ENCODE results near the gene TUBB8B. TPM values are rescaled to one million over a fixed set of nuclear protein-coding genes. Genes with fewer than 3 reads are reported as not detected.
"Not testable (repeated sequence)": the region's sequence is repeated elsewhere in the genome, so short reads cannot be mapped to it uniquely, and the experiment has no call there.

TUBB8B gene
- total RNA-seq, result not detected

DNA sequence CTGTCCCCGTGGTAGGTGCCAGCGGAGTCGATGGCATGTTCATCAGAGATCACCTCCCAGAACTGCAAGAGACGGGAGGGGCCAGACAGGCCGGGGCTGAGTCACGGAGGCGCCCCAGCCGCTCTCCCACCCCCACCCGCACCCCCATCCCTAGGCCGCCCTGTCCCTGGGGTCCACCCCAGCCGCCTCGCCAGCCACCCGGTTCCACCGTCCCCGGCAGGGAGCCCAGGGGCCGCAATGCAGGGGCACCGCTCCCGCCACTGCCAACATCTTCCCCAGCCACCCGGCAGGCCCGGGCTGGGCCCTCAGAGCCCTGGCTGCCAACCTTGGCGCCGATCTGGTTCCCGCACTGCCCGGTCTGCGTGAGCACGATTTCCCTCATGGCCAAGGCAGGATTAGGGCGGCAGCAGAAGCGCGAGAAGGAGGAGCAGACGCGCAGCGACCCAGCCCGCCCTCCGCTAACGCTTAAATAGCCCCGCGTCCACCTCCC, at the start of gene TUBB8B:
TUBB8B (minus strand) TSS at position 440 of the 490 bp plus-strand sequence; CDS start at position 382, 58 bp downstream.
- not testable (repeated sequence) for H3K9me3 Mint-ChIP-seq; H3K27me3 Mint-ChIP-seq (ENCODE audit: low read depth)

DNA sequence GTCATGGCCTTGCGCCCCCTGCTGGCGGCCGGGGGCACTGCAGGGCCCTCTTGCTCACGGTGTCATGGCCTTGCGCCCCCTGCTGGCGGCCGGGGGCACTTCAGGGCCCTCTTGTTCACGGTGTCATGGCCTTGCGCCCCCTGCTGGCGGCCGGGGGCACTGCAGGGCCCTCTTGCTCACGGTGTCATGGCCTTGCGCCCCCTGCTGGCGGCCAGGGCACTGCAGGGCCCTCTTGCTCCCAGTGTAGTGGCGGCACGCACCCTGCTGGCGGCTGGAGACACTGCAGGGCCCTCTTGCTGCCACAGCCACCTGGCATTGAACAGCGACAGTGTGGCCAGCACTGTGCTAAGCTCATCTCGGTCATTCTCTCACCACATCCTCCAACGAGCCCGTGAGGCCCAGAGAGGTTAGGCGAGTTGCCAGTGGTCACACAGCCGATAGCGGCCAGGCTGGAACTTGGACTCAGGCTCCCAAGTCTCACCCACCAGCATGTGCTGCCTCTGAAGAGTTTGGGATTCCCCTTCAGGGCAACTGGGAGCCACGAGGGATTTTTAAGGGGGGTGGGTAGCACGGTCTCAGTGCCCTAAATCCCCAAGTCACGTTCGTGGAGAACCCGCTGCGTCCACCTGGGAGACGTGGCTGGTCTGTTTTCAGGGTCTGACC, 48.0 kb upstream of the TUBB8B start:
- H3K4me3 Mint-ChIP-seq; H3K27ac Mint-ChIP-seq; H3K4me1 Mint-ChIP-seq (ENCODE audit: low read depth); H3K27me3 Mint-ChIP-seq (ENCODE audit: low read depth); intact Hi-C loops (cut with micrococcal nuclease); H3K9me3 Mint-ChIP-seq; H3K36me3 Mint-ChIP-seq (ENCODE audit: low read depth); CTCF ChIA-PET: not testable (repeated sequence)
- peak; percentile 21 for DNase-seq

More for the DNA sequence above, at the start of gene TUBB8B:
- H3K4me3 Mint-ChIP-seq; H3K36me3 Mint-ChIP-seq (ENCODE audit: low read depth); H3K4me1 Mint-ChIP-seq (ENCODE audit: low read depth); H3K27ac Mint-ChIP-seq; intact Hi-C loops (cut with micrococcal nuclease); CTCF ChIA-PET; DNase-seq: not testable (repeated sequence)

GRCh38 chr18:96767-97131, 47.3 kb upstream of the TUBB8B start:
- H3K9me3 Mint-ChIP-seq; H3K4me1 Mint-ChIP-seq (ENCODE audit: low read depth); H3K36me3 Mint-ChIP-seq (ENCODE audit: low read depth); H3K27me3 Mint-ChIP-seq (ENCODE audit: low read depth); H3K27ac Mint-ChIP-seq; CTCF ChIA-PET; intact Hi-C loops (cut with micrococcal nuclease); H3K4me3 Mint-ChIP-seq; DNase-seq: not testable (repeated sequence)

- H3K4me1 Mint-ChIP-seq (ENCODE audit: low read depth); H3K9me3 Mint-ChIP-seq; H3K27ac Mint-ChIP-seq; intact Hi-C loops (cut with micrococcal nuclease); H3K36me3 Mint-ChIP-seq (ENCODE audit: low read depth); H3K4me3 Mint-ChIP-seq; DNase-seq; H3K27me3 Mint-ChIP-seq (ENCODE audit: low read depth): not testable (repeated sequence)
- CTCF ChIA-PET, result interaction anchor here (0.6 kb wide), 1 partner anchor 337 kb away, joined by 3 read pairs; no protein-coding TSS in a partner anchor
These were observed 46.8 kb upstream of the TUBB8B start for GRCh38 chr18:96101-96766.

GRCh38 chr18:95580-95979, 46.2 kb upstream of the TUBB8B start:
- H3K9me3 Mint-ChIP-seq; H3K4me3 Mint-ChIP-seq; H3K27me3 Mint-ChIP-seq (ENCODE audit: low read depth); H3K27ac Mint-ChIP-seq; H3K4me1 Mint-ChIP-seq (ENCODE audit: low read depth); intact Hi-C loops (cut with micrococcal nuclease); DNase-seq; H3K36me3 Mint-ChIP-seq (ENCODE audit: low read depth): not testable (repeated sequence)
- CTCF ChIA-PET, result interaction anchor here (0.6 to 0.7 kb wide), 2 partner anchors 54 to 338 kb away, joined by 3 read pairs; no protein-coding TSS in a partner anchor

DNA sequence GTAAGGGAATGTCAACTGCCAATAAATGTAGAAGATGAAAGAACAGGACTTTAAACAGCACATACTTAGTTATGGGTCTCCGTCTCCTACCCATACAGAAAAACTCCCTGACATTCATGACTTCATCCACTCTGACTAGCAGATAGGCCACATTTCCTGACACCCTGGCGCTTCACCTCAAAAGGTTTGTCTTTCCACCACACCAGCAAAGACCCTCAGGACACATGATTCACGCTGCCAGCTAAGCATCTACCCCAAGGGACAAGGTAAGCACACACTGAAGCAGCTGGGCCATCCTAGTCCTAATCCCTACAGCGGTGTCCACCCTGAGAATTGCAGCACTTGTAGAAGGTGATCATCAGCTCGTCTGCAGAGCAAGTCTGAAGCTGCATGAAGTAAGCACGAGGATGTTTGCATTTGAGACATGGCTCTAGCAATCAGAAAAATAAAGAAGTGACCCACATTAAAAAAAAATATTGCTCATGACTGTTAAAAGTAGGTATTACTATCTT, 44.5 kb upstream of the TUBB8B start:
- H3K27me3 Mint-ChIP-seq (ENCODE audit: low read depth); intact Hi-C loops (cut with micrococcal nuclease); H3K27ac Mint-ChIP-seq; H3K4me1 Mint-ChIP-seq (ENCODE audit: low read depth); H3K4me3 Mint-ChIP-seq; DNase-seq; H3K9me3 Mint-ChIP-seq; H3K36me3 Mint-ChIP-seq (ENCODE audit: low read depth): not testable (repeated sequence)
- CTCF ChIA-PET, result interaction anchor here (0.7 to 1.0 kb wide), 2 partner anchors 28 to 136 kb away, joined by 3 read pairs; no protein-coding TSS in a partner anchor

GRCh38 chr18:91561-91960, 42.1 kb upstream of the TUBB8B start:
- H3K4me1 Mint-ChIP-seq (ENCODE audit: low read depth); H3K27ac Mint-ChIP-seq; H3K36me3 Mint-ChIP-seq (ENCODE audit: low read depth); DNase-seq; H3K9me3 Mint-ChIP-seq; intact Hi-C loops (cut with micrococcal nuclease); CTCF ChIA-PET; H3K27me3 Mint-ChIP-seq (ENCODE audit: low read depth); H3K4me3 Mint-ChIP-seq: not testable (repeated sequence)

GRCh38 chr18:90396-91193, 41.2 kb upstream of the TUBB8B start:
- H3K36me3 Mint-ChIP-seq (ENCODE audit: low read depth); intact Hi-C loops (cut with micrococcal nuclease); DNase-seq; H3K4me1 Mint-ChIP-seq (ENCODE audit: low read depth); CTCF ChIA-PET; H3K27me3 Mint-ChIP-seq (ENCODE audit: low read depth); H3K9me3 Mint-ChIP-seq; H3K4me3 Mint-ChIP-seq; H3K27ac Mint-ChIP-seq: not testable (repeated sequence)

DNA sequence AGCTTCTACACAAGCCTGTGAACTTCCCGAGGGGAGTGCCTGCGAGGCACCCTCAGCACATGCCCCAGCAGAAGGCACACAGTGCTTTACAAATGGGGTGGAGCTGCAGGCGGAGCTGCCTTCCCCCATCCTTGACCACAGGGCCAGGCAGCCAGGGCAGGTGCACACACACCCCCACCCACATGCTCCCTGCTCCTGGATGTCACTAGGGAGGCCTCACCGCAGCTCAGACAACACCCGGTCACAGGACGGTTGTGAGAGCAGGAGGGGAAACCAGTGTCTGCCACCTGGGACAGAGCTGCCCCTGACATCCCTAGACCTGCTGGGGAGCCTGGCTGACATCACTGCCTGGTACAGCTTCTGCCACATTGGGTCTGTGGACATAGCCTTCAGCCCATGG, 39.7 kb upstream of the TUBB8B start:
- DNase-seq; H3K27me3 Mint-ChIP-seq (ENCODE audit: low read depth); intact Hi-C loops (cut with micrococcal nuclease); H3K27ac Mint-ChIP-seq; H3K36me3 Mint-ChIP-seq (ENCODE audit: low read depth); CTCF ChIA-PET; H3K9me3 Mint-ChIP-seq; H3K4me3 Mint-ChIP-seq; H3K4me1 Mint-ChIP-seq (ENCODE audit: low read depth): not testable (repeated sequence)

DNA sequence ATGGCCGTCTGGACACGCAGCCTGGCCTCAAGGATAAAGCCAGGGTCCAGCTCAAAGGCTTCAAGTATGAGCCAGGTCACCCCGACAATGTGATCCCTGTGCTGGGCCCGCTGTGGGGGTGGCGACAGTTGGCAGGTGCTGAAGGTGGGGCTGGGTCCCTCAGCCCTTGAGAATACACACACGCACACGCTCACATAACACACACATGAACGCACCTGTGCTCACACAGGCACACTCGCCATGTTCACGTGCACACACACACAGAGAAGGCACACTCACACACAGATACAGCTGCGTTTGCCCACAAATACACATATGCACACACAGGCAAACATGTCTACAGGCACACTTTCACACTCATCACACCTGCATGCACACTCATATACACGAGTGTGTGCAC, 35.4 kb upstream of the TUBB8B start:
- H3K36me3 Mint-ChIP-seq (ENCODE audit: low read depth); H3K4me3 Mint-ChIP-seq; DNase-seq; H3K9me3 Mint-ChIP-seq; H3K27ac Mint-ChIP-seq; intact Hi-C loops (cut with micrococcal nuclease); H3K27me3 Mint-ChIP-seq (ENCODE audit: low read depth); H3K4me1 Mint-ChIP-seq (ENCODE audit: low read depth); CTCF ChIA-PET: not testable (repeated sequence)

GRCh38 chr18:82626-83209, 33.3 kb upstream of the TUBB8B start:
- DNase-seq; H3K4me3 Mint-ChIP-seq; H3K9me3 Mint-ChIP-seq; H3K36me3 Mint-ChIP-seq (ENCODE audit: low read depth); CTCF ChIA-PET; H3K27me3 Mint-ChIP-seq (ENCODE audit: low read depth); H3K4me1 Mint-ChIP-seq (ENCODE audit: low read depth); intact Hi-C loops (cut with micrococcal nuclease); H3K27ac Mint-ChIP-seq: not testable (repeated sequence)

GRCh38 chr18:80881-81280, 31.5 kb upstream of the TUBB8B start:
- H3K4me1 Mint-ChIP-seq (ENCODE audit: low read depth); DNase-seq; H3K27ac Mint-ChIP-seq; intact Hi-C loops (cut with micrococcal nuclease); H3K36me3 Mint-ChIP-seq (ENCODE audit: low read depth); H3K4me3 Mint-ChIP-seq; H3K27me3 Mint-ChIP-seq (ENCODE audit: low read depth); H3K9me3 Mint-ChIP-seq; CTCF ChIA-PET: not testable (repeated sequence)

Data from activated naive CD4-positive, alpha-beta T cell treated with anti-CD3 and anti-CD28 coated beads for 36 hours (primary cell).